ENCODE results near the gene OGT. TPM values are rescaled to one million over a fixed set of nuclear protein-coding genes. Genes with fewer than 3 reads are reported as not detected.
"Not testable (repeated sequence)": the region's sequence is repeated elsewhere in the genome, so short reads cannot be mapped to it uniquely, and the experiment has no call there.

The OGT gene
- polyA plus RNA-seq, 10 donors, result 76.1 to 190 (median 110) TPM

DNA sequence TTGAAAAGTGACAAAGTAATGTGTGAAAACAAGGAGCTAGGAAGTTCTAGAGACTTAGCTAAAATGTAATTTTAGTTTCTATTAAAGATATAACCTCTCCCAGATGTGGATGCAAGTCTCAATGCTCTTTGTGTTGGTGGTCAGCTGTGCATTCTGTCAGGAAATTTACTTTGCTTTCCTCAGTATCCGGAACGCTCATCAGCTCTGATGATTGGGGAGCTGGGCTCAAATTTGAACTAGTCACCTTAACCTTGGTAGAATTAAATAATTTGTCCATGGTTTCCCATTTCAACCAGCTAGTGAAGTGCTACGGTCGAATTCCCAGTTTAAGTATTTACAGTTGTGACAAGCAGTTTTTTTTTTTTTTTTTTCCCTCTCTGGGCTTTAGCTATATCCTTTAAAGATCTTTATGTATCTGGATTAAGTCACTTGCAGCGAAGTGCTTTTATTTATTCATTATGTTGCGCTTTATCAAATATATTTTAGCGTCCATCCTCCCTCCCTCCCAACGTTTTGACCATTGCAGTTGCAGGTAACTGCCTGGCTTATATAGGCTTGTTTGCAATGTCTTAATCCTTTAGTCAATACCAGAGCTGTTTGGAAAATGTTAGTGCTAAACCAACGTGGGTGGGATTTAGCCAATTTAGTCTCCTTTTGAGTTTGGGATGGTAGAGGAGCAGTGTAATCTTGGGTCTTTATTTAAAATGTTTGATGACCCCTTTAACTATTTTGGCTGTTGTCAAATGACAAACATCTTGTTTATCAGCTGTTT, 2.1 kb downstream of the OGT start:
- DNase-seq, result no peak

DNA sequence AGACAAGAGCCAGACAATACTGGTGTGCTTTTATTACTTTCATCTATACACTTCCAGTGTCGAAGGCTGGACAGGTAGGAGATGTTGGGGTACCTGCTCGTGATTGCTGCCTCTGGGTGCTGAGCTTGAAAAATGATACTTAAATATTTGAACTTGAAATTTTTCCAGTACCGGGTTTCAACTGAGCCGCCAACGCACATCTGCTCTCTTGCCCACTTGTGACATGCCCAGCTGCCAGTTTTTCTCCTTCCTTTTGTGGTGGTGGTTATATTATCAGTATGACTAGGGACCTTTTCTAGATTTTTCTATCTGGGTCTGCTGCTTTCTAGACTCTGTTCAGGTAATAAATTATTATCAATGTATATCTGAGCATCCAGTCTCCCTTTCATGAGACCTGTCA, 3.4 kb downstream of the OGT start:
- peak in 1 of 3 donors; percentile 3 for DNase-seq

DNA sequence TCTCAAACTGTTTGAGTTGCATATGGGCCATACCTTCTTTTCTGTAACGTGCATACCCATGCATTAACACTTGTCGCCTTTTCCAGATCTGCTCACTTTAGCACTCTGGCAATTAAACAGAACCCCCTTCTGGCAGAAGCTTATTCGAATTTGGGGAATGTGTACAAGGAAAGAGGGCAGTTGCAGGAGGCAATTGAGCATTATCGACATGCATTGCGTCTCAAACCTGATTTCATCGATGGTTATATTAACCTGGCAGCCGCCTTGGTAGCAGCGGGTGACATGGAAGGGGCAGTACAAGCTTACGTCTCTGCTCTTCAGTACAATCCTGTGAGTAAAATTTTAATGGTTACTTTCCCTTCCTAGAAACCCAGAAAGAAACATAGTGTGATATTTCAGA, 4.8 kb downstream of the OGT start:
- no peak for DNase-seq

DNA sequence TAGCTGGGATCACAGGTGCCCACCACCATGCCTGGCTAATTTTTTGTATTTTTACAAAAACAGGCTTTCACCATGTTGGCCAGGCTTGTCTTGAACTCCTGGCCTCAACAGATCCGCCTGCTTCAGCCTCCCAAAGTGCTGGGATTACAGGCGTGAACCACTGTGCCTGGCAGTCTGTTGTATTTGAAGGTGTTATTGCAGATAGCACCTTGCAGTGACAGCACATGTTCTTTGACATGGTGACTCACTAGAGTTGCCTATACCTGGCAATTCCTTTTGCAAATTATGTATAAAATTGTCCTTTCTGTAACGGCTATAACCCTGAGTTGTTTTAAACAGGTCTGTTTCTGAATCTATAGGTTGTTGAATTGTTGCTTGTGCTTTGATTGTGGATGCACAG, 7.9 kb downstream of the OGT start:
- DNase-seq, result no peak

DNA sequence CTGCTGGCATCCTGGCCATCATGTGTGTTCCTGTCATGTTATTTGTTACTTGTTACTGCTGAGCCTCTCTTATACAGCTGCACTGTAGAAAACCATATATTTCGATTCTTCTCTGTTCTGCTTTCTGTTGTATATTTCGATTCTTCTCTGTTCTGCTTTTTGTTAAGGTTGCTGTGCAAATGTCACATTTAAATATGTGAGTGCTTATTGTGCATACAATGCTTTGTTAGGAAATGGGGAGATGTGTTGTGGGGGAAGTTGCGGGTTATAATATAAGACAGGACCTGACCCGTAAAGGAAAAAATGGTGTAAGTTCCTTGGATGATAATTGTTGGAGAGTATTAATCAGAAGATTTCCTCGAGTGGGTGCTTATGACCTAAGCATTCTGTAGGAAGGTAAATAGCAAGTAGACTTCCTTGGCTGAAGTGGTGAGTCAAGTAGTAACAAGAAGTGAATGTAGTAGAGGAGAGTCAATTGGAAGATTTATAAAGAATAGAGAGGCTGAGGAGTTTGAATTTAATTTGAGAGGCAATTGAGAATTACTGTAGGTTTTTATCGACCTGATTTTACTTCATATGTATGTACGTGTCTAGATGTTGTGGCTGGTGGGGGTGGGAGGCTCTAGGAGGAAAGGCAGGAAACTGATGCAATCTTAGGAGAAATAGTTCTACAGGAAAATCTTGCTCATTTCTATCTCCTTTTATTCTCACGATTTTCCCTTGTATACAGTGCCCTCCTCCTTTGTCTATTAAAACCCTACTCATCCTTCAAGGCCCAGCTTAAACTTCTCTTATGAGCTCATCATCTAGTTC, 8.5 kb downstream of the OGT start:
- DNase-seq, result peak in 2 of 3 donors; percentile 5 to 51

DNA sequence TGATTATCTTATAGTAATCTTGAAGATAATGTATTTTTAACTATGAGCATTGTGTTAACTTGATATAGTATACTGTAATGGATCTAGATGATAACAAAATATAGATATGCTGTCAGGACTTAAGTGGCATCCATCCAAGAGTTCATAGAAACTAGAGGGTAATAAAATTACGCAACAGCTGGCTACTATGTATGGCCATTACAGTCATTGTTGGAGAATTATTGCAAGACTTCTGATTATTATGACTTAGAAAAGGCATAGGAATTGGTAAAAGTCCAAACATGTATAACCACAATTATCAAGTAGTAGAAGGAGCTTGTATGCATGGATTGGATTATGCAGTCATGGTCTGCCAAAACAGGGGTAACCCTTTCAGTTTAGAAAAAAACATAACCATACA, 9.5 kb downstream of the OGT start:
- peak in 1 of 3 donors; percentile 41 for DNase-seq

DNA sequence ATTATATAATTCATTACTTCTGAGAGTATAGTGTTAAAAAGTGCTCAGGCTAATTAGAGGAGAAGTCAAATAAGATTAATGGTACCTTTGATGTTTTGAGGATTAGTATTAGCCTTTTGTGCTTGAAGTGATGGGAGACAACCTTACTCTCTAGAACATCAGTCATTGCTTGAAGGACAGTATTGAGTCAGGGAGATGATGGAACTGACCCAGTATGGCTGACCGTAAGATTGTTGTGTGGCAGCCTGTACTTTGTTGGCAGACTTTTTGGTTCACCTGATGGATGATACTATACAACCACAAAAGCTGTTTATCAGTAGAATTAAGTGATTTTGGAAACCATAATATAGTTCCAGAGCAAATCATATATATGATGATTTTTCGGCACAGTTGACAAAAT, 9.9 kb downstream of the OGT start:
- DNase-seq, result no peak

DNA sequence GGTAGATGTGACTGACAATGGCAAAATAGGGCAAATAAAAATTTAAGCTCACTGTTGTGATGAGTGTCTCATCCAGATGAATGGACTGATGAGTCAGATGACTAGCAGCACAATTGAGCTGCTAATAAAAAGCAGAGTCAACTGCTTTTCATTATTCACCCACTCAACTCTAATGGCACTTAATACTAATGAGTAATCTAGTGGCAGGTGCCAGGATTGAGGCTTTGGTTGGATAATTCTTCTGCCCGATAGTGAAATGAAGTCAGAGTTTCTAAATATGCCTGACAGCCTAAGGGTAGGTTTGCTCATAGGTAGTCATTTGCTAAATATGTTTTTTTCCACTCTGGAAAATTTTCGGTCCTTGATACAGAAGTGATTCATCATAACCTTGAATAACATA, 10.4 kb downstream of the OGT start:
- DNase-seq, result peak in 1 of 3 donors; percentile 58

DNA sequence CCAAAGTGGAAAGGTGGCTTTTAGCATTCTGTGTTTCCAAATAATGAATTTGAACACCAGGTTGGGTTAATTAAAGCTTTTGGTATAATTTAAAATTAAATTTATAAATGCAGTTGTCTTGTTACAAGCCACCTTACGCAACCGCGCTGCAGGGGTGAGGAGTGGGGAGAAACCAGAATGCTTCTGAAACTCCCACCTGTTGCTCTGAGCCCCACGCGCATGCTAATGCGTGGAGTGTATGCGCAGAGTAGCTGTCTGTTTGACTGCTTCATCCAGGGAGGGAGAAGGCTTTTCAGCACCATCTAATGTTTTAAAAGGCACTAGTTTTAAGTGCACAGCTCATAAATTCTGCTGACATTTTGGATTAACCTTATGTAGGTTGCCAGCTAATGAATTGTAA, 12.5 kb downstream of the OGT start:
- DNase-seq, result no peak

DNA sequence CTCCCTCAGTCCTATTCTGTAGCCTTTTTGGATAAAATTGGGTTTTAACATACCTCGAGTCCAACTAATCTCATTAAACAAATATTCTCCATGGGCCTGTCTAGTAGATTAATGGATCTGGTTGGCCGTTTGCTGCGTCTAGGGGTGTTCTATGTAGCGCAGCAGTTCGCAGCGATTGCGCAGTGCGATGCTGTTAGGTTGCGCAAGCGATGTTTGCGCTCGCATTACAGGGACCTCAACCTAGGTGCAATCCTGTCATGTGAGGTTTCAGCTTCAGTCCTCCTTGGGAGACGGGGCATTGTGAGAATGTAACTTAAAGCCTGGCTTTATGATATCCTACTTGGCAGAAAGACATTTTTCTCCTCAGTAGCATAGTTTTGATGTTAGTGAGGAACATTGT, 14.0 kb downstream of the OGT start:
- no peak for DNase-seq

DNA sequence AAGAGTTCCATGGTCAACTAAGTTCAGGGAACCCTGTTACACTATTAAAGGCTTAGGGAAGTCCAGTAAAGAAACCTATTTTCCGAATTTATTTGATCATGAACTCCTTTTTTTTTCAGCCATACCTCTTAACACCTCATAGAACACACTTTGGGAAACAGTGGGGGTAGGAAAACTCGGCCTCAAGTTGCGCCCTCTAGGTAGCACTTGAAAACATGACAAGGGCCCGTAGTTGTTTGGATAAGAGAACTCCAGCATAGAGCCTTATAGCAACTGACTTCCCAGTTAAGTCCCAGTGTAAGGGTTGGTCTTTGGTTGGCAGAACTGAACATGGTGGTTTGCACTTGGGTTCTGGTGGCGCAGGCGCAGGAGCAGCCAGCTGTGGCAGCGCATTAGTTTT, 14.4 kb downstream of the OGT start:
- no peak for DNase-seq

DNA sequence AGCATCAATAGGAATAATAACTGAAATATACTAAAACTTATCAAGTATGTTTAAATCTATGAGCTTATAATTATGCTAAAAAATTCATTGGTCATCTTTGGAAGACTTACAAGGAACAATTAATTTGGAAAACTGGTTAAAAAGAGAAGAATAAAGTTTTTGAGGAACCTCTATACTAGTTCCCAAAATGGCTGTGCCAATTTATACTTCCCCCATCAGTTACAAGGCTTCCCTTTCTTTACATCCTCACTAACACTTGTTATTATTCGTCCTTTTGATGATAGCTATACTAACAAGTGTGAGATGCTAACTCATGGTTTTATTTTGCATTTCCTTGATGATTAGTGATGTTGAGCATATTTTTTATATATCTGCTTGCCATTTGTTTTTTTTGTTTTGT, 17.1 kb downstream of the OGT start:
- no peak for DNase-seq

DNA sequence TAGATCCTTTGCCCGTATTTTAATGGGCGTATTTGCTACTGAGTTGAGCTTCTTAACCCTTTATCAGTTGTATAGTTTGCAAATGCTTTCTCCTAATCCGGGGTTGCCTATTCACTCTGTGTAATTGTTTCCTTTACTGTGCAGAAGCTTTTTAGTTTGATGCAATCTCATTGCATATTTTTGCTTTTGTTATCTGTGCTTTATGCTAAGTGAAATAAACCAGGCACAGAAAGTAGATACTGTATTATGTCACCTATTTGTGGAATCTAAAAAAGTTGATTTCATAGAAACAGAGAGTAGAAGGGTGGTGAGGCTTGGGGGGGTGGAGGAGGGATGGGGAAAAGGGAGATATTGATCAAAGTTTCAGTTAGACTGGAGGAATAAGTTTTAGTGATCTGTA, 17.7 kb downstream of the OGT start:
- DNase-seq, result no peak

DNA sequence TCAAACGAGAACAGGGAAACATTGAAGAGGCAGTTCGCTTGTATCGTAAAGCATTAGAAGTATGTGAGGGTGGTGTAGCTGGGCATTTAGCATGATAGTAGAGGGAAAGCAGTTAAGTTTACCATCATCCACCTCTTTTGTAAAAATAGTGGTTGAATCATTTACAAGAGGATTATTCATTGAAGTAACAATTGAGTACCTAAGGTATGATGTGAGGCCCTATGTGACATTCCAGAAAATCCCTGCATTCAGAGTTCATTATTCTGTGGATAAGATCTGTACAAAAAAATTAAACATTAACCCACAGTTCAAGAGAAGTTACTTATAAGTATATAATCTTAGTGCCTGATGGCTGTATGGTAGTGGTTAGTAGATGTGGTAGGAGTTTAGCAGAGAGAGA, 23.1 kb downstream of the OGT start:
- DNase-seq, result no peak

DNA sequence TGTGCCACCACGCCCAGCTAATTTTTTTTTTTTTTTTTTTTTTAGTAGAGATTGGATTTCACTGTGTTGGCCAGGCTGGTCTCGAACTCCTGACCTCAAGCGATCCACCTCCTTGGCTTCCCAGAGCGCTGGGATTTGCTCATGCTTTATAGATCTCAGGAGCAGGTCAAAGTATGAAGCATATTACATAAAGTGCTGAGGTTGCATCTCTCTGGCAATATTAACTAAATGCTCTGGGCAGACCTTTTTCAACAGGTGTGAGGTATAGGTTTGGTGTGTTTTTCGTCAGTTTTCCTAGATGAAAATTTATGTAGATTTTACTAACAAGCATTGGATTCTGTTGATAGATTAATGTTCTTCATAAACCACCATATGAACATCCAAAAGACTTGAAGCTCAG, 26.0 kb downstream of the OGT start:
- no peak for DNase-seq

DNA sequence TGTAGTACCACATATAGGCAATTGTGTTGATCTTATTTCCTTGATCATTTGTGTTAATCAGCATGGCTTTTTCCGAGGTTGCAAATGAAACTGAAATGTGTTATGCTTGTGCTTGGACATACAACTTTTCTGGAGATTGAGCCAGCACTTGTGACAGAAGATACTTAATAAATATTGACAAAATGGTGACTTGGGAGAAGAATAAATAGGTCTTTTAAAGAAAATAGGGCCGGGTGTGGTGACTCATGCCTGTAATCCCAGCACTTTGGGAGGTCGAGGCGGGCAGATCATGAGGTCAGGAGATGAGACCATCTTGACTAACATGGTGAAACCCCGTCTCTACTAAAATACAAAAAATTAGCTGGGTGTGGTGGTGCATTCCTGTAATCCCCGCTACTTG, 26.9 kb downstream of the OGT start:
- not testable (repeated sequence) for DNase-seq

DNA sequence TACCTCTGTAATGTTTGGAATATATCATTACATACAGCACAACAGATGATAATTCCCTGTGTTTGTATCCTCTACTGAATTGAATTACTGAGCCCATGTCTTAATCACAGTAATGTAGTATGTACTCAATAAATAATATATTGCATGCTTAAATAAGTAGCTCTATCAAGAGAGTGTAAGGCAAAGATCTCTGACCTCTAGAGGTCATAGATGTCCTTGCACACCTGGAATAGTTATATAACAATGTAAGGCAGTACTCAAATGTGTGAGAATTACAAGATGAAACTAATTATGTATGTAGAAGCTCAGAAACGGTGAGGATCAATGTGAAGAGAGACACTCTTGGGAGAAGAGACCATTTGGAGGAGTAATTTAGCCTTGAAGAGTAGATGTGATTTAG, 31.0 kb downstream of the OGT start:
- no peak for DNase-seq

DNA sequence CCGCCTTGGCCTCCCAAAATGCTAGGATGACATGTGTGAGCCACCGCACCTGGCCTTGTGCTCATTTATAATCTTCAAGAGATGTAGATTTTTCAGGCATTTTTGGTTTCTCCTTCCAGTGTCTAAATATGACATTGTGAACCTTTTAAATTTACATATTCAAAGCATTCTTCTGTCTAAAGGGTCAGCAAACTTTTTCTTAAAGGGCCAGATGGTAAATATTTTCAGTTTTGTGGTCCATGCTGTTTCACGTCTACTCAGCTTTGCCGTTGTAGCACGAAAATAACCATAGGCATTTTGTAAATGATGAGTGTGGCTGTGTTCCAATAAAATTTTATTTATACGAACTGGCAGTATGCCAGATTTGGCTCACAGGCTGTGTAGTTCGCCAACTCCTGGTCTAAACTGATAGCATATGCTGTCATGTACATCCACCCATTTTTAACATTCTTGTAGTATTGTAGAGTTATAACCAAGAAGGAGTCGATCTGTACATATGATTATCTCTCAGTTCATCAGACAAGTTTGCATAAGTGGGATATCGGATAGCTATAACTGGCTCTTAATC, 32.7 kb downstream of the OGT start:
- DNase-seq, result peak in 1 of 3 donors; percentile 11

DNA sequence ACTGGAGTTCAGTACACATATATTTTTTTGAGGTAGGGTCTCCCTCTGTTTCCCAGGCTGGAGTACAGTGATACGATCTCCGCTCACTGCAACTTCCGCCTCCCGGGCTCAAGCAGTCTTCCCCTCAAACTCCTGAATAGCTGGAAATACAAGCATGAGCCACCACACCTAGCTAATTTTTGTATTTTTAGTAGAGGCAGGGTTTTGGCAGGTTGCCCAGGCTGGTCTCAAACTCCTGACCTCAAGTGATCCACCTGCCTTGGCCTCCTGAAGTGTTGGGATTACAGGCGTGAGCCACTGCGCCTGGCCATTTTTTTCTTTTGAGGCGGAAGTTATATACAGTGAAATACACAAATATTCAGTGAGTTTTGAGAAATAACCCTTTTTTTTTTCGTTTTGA, 38.5 kb downstream of the OGT start:
- DNase-seq, result not testable (repeated sequence)

DNA sequence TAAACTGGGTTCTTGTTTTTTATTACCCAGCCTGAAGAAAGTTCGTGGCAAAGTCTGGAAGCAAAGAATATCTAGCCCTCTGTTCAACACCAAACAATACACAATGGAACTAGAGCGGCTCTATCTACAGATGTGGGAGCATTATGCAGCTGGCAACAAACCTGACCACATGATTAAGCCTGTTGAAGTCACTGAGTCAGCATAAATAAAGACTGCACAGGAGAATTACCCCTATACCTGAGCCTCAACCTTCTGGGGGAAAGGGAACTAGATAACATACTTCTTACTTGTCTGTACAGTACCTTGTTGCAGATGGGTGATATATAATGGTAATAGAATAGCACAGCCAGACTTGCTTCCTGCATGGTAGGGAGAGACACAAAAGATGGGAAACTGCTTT, 40.7 kb downstream of the OGT start:
- no peak for DNase-seq

DNA sequence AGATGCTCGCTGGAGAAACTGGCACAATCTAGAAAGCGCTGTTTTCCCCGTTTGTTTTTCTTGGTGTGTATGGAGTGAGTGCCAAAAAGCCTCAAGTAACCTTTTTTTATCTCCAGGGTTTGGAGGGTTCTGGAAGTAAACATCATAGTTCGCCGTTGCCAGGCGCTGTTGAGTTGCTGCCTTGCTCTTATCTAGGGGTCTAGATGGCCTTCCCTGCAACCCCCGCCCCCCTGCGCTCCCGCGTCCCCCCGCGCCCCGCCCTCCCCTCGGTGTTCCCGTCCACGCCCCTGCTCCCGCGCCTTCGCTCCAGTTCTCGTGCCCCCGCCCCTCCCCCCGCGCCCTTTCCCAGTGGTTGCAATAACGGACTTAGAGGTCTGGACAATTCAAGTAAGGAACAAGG, 44.8 kb downstream of the OGT start:
- DNase-seq, result no peak

DNA sequence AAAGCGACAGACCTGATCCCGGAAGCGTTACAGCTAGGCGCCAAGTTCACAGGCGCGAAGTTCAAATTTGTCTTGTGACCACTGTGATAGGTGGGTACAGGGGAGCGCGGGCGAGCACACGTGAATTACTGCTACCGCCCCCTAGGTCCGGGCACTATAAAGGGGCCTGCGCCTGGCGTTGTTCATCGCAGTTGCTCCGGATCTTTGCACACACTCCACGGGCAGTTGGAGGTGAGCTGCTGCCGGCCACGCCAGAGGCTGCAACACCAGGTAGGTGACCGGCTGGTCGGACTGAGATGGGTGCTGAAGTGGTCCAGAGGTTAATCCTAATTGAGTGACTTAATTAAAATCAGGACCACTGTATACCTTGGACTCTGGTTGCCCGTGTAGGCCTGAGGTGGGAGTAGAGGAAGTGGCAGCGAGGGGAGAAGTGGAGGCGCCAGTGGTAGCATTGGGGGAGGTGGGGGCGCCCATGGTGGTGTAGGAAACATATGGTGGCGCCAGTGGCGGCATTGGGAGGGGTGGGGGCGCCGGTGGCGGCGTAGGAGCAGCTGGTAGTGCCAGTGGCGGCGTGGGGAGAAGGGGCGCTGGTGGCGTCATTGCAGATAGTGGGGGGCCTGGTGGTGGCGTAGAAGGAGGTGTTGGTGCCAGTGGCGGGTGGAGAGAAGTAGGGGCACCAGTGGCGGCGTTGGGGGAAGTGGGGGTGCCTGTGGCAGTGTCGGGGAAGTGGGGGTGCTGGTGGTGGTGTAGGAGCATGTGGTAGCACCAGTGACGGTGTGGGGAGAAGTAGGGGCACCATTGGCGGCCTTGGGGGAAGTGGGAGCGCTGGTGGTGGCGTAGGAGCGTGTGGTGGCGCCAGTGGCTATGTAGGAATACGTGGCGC, 45.6 kb downstream of the OGT start, which contains the start of gene GCNA:
GCNA (plus strand) TSS at position 185 of the 883 bp plus-strand sequence. CDS start 2,385 bp downstream, outside the sequence.
- DNase-seq, result no peak
